ENCODE measurements around the gene RSRC1. TPM values are rescaled to one million over a fixed set of nuclear protein-coding genes. Genes with fewer than 3 reads are reported as not detected.
"Not testable (repeated sequence)": the region's sequence is repeated elsewhere in the genome, so short reads cannot be mapped to it uniquely, and the experiment has no call there.

Gene RSRC1
- total RNA-seq, 1 experiment from 2014 or later = 56.0 TPM

DNA sequence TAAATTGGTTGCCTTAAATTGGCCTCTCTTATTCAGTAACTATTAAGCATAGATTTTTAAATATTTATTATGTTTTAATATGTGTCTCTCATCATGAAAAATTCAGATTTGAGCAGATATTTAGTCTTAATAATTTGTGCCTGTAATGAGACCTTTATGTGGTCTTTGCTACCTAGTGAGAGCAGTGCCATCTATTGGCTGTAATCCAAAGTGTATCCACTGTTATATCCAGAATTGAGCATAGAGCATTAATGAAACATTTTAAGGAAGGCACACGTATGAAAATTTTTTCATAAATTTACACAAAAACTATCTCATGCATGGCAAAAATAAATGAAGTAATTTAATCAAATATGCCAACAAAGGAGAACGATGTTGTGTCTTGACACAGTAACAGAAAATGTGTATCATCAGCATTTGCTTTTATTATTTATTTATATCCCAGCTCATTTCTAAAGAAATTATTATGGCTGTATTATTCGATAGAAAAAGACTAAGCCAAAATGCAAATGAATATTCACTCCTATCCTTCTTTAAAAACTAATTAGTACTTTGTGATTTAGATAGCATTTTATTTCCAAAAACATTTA is 203.5 kb downstream of the RSRC1 start:
- peak; percentile 48 for DNase-seq (ENCODE audit: low read depth)

DNA sequence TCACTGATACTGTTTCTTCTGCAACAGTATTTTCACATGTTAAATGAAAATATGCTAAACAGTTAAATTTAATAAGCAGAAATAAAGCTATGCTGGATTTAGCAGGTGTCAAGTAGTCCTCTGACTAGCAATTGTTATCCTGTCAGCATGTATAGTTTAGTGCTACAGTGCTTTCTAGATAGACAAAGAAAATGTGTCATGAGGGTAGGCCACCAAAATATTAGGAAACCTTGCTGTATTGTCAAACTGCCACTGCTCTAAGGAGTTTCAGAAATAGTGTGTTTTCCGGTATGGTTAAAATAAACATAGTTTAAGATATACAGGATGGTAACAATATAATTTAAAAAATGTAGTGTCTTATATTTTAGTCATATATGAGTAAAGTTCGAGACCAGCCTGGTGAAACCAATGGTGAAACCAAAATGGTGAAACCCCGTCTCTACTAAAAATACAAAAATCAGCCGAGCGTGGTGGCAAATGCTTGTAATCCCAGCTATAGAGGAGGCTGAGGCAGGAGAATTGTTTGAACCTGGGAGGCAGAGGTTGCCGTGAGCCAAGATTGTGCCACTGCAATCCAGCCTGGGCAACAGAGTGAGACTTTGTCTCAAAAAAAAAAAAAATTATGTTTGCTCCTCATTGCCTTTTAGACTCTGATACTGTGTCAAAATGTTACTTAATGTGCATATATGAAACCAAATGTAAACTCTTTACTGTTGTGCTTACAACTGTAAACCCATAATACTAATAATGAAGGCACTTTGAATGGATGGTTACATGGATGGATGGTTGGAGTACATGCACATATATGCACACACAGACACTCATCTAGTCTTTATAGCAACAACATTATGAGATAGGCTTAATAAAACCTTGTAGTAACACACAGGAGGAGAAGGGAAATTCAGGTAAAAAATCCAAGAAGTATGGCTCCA is 204.8 kb downstream of the RSRC1 start:
- DNase-seq (ENCODE audit: low read depth) = no peak

DNA sequence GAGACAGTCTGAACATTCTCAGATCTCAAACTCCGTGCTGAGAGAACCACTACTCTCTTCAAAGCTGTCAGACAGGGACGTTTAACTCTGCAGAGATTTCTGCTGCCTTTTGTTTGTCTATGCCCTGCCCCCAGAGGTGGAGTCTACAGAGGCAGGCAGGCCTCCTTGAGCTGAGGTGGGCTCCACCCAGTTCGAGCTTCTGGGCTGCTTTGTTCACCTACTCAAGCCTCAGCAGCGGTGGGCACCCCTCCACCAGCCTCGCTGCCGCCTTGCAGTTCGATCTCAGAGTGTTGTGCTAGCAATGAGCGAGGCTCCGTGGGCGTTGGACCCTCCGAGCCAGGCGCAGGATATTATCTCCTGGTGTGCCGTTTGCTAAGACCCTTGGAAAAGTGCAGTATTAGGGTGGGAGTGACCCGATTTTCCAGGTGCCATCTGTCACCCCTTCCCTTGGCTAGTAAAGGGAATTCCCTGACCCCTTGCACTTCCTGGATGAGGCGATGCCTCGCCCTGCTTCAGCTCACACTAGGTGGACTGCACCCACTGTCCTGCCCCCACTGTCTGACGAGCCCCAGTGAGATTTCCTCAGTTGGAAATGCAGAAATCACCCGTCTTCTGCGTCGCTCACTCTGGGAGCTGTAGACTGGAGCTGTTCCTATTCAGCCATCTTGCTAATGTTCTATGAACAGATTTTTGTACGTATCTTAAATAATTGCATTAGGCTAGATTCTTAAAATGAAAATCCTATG is 220.0 kb downstream of the RSRC1 start:
- not testable (repeated sequence) for DNase-seq (ENCODE audit: low read depth)

DNA sequence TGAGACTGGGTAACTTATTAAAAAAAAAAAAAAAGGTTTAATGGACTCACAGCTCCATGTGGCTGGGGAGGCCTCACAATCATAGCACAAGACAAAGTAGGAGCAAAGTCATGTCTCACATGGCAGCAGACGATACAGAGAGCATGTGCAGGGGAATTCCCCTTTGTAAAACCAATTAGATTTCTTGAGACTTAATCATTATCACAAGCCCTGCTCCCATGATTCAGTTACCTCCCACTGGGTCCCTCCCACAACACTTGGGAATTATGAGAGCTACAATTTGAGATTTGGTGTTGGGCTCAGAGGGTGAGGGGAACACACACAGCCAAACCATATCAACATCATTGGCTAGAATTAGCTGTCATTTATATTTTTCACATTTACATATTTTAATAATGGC is 221.0 kb downstream of the RSRC1 start:
- DNase-seq (ENCODE audit: low read depth) = no peak

DNA sequence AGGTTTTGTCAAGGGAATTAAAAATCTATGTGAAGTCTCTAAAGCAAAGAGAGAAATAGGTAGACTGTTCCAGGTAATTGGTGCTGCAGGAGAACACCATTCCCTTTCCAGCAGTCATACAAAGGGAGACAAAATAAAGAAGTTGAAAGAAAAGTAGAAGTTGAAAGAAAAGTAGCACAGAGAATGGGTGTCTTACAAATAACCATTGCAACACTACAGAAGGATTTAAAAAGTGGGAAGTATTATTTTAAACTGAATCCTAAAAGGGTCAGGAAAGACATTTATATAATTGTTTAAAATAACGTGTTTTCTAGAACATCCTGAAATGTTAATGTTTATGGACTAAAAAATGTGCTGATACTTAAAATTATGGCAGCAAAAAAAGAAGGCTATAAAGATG is 223.8 kb downstream of the RSRC1 start:
- DNase-seq (ENCODE audit: low read depth) = no peak

DNA sequence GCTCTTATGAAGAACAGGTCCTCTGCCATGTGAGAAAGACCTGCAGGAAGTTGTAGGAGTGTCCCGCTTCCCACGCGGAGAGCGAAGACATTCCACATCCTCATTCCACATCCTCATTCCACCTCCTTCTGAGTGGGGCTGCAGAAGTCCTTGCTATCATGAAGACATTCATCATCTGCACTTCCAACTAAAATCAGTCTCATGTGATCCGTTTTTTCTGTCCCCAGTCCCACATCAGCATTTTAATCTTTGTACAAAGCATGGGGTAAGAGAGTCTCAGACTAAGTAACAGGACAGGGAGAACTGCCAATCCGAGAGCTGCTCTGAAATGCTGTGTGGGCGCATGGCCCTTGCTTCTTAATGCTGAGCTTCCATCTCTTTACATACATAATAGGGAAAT is 227.2 kb downstream of the RSRC1 start:
- no peak for DNase-seq (ENCODE audit: low read depth)

DNA sequence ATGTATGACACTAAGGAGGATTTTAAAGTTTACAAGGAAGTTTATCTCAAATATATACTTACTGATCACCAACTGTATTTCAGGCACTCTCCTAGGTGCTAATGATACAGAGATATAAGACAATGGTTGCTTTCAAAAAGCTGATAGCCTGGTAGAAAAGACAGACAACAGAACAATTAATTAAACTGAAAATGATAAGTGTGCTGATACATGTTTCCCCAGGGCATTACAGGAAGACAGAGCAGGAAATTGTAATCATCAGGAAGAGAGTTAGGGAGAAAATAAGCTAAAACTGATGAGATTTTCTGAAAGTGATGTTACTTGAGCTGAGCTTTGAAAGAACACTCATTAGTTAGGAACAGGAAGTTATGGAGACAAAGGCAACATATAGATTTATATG is 229.7 kb downstream of the RSRC1 start:
- DNase-seq (ENCODE audit: low read depth) = no peak

DNA sequence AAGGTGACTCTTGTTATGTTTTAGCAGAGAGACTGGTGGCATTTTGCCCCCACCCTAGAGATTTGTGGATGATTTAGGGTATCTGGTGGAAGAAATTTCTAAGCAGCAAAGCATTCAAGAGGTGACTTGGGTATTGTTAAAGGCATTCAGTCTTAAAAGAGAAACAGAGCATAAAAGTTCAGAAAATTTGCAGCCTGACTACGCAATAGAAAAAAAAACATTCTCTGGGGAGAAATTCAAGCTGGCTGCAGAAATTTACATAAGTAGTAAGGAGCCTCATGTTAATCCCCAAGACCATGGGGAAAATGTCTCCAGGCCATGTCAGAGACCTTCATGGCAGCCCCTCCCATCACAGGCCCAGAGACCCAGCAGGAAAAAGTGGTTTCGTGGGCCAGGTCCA is 231.1 kb downstream of the RSRC1 start:
- not testable (repeated sequence) for DNase-seq (ENCODE audit: low read depth)

DNA sequence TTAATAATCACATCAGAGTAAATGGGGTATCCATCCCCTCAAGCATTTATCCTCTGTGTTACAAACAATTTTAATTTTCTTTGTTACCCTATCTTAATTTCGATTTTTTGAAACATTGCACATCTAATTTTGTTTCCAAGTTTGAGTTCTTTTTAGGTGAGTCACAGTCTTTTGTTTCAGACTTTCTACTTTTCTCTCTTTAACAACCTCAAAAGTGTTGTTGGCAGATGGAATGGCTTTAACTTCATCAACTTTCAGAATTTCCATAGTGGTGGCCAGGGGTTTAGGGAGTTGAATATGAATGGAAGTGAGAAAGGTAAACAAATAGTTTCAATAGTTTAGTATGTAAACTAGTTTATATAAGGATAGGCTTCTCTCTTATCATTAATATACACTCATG is 238.1 kb downstream of the RSRC1 start:
- DNase-seq (ENCODE audit: low read depth) = peak; percentile 50

DNA sequence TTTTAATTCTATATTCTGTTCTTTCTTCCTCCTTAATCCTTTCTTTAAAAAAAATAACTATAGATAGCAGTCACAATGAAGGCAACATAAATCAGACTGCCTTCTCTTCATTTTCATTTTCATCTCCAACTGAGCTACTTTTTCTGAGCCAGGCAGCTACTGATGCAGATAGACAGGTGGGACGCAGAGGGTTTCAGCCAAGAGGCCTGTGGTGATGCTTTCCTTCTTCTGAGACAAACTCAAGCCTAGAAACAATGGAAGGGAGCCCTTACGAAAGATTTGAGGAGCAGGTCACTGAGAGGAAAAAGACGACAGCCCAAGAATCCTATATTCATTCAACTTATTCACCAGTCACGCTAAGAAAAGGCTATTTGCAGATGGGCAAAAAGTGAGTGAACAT is 241.1 kb downstream of the RSRC1 start:
- DNase-seq (ENCODE audit: low read depth) = no peak

DNA sequence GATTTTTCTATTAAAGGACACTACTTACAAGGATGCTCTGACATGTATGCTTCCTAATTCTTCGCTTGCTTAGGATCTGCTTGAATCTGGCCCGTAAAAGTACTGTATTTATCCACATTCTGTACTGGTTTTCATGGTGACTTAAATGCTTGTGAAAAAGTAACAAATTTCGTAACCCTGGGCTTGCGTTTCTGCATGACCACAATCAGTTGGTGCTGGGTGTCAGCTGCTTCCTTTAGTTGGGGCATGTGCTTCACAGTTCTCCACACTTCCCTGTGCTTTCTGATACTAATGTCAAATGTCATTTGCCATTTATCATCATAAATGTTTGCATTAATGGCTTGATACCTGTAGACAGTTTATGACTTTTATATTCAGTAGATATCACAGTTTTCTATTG is 242.7 kb downstream of the RSRC1 start:
- DNase-seq (ENCODE audit: low read depth) = peak; percentile 74

DNA sequence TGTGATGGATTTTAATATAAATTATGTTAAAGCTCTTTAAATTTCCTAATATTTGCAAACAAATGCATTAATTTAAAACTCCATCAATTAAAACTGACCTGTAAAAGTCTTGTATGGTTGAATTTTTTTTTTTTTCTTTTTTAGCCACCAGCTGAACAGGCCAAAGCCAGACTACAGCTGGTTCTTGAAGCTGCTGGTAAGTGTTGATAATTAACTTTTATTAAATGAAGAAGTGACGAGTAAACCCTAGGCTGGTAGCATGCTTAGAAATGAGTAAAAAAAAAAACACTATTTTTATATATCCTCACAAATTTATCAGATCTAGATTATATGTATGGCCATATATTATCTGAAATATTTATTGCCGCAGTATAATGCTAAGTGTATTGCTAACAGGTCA is 244.8 kb downstream of the RSRC1 start:
- DNase-seq (ENCODE audit: low read depth) = no peak

DNA sequence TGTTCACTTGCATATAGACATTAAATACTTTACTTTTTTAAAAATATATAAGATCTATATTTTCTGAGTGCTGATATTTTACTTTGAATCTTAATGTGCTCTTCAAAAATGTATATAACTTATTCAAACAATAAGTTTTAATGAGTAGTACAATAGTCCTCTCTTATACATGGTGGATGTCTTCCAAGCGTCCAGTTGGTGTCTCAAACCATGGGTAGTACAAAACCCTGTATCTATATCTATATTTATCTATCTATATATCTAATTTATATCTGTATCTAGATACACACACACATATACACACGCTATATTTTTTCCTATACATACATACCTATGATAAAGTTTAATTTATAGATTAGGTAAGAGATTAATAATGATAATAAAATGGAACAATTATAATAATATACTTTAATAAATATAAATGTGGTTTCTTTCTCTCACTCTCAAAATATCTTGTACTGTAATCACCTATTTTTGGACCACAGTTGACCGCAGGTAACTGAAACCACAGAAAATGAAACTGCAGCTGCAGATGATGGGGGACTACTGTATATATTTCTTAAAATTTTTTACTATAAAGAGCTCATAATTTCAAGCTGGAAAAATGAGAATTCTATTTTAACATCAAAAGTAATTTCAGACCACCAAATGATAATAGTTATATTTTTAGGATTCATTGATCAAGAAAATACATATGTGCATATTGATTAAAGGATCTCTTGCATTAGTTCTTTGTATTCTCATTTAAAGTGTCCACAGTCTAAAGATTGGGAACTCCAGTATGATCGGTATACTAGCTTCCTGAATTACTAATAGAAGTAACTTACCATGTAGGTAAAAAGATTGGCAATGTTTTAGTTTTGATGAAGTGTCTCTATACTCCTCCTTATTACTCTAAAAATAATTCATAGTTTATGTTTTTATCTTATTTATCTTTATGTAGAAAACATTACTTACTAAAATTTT is 246.0 kb downstream of the RSRC1 start:
- no peak for DNase-seq (ENCODE audit: low read depth)

DNA sequence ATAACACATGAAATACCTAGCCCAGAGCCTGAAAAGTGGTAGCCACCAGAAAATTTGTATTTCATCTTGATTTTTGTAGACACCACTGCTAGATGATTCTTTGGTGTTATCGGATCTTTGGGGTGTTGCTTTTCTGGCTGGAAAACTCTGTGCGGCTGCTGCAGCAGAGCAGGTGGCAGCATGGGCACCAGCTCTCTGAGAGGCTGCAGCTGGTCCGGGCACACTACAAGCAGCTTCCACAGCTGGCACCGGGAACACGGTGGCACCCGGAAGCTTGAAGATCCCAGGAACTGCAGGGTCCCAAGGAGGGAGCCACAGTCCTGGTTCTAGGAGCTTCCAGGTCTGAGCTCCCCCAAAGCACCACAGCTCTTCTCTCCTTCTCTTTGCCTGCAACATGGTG is 249.4 kb downstream of the RSRC1 start:
- no peak for DNase-seq (ENCODE audit: low read depth)

DNA sequence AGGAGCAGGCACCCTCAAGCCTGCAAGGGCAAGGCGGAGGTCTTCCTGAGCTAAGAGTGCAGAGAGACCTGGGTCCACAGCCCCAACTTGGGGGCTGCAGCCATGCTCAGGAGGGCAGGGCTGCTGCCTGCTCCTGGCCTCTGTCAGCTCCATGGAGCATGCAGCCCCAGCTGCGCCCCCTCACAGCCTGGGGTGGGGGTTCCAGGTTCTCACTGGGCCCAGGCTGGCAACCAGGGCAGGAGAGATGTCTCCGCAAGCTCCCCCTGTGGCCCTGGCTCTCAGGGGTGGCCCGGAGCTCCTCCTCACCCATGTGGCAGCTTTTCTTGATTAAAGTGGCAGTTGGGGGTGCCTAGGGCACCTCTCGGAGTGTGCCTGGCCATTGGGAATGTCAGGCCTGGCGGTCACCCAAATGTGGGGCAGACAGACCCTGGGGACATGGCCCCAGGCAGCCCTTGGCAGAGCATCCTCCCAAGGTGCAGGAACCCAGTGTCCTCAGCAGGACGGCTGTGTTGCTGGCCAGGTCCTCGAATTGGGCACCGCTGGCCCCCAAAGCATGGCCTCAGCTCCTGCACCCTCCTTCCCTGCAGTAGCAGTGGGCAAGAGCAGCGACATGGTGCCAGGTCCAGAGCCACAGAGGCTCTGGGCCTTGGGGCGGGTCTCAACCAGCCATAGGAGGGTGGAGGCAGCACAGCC is 251.0 kb downstream of the RSRC1 start:
- no peak for DNase-seq (ENCODE audit: low read depth)

DNA sequence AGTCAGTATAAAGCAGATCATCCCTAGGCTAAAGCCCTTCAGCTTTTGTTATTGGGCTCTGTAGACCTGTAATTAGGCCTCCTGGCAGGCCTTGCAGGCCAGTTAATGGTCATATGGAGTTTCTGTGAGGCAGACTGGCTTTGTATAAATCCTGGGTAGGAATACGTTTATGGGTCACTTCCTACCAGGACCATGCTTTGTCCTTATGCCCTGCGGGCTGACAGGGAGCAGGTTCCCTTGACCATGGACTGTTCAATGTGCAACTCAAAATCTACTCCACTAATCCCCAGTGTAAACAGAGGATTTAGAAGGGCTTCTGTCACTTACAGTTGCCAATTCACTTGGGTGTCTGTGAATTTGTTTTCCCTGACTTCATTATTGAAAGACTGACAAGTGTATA is 258.4 kb downstream of the RSRC1 start:
- no peak for DNase-seq (ENCODE audit: low read depth)

DNA sequence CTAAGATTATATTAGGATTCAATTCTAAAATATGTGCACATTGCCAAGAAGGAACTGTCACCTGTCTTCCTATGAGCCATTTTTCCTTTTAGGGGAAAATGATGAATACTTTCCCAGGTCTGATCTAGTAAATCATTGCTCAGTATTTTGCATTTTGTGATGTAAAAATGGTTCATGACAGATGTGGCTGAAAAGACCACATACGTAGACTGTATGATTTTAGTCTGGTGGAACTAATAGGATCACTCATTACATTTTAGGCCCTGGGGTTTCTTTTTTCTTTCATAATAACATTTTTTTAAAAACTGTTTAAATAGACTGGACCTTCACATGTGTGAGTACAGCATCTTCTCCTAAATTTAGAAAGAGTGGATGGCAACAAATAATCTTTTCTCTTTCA is 259.4 kb downstream of the RSRC1 start:
- no peak for DNase-seq (ENCODE audit: low read depth)

DNA sequence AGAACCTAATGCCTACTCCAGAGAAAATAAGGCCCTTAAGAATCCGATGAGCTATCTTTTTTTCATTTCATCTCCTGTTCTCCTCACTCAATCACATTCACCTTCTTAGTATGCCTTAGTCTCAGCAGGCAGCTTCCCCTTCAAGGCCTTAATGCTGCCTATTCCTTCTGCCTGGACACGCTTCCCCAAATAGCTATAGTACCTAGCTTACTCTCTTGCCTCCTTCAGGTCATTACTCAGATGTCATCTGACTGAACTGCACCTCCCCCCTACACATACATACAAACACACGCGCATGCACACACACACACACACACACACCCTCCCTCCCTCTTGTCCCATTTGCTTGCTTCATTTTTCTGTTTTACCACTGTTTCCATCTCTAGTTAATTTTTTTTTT is 269.6 kb downstream of the RSRC1 start:
- no peak for DNase-seq (ENCODE audit: low read depth)

DNA sequence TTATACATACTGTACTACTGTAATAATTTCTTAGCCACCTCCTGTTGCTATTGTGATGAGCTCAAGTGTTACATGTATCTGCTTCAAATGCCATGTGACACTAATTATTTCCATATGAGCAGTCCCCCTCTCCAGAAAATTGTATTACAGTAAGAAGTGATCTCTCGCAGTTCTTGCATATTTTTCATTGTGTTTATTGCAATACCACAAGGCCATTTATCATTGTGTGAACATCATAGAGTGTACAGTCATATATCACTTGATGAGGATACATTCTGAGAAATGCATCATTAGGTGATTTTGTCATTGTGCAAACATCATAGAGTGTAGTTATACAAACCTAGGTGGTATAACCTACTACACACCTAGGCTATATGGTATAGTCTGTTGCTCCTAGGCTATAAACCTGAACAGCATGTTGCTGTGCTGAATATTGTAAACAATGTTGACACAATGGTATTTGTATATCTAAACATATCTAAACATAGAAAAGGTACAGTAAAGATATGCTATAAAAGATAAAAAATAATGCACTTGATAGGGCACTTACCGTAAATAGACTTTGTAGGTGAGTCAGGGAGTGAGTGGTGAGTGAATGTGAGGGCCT is 271.5 kb downstream of the RSRC1 start:
- DNase-seq (ENCODE audit: low read depth) = no peak

DNA sequence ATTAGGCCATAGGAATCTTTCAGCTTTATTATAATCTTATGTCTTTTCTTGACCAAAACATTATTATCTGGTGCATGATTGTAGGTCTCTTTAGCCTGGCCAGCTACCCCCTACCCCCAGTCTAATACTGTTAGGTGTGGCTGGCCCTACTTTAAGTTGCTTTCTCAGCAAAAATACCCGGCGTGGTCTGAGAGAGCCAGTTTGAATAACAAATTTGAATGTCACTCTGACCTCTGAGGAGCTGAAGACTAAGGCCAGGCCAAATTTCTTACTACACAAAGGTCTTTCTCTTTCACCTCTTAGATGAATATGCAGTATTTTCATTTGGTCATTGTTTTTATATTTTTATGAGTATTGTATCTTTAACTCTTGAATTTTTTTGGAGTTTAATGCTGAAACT is 272.6 kb downstream of the RSRC1 start:
- no peak for DNase-seq (ENCODE audit: low read depth)
